NCI-H82 treated with DMSO at 0.1 percent for 48 hours (cell line): ENCODE data around the gene GPC6.
A peak's percentile ranks its signal among the peaks of the same experiment; 100 is the strongest.

Experiments
- DNase-seq: peaks from one replicate; lab custom pipeline; 2025; ENCODE audit not compliant: unreplicated experiment; lab: John Stamatoyannopoulos, UW

The GPC6 gene

GRCh38 chr13:94014461-94014860 is 787.9 kb downstream of the GPC6 start:
- DNase-seq, result no peak

GRCh38 chr13:94020426-94020825 is 793.8 kb downstream of the GPC6 start:
- DNase-seq, result no peak

GRCh38 chr13:94020833-94021232 is 794.2 kb downstream of the GPC6 start:
- DNase-seq, result no peak

- DNase-seq, result no peak
Observed at GRCh38 chr13:94028234-94028633, 801.6 kb downstream of the GPC6 start.

- no peak for DNase-seq
Observed at GRCh38 chr13:94028650-94029049, 802.0 kb downstream of the GPC6 start.

- DNase-seq, result no peak
Observed at GRCh38 chr13:94030415-94031119, 804.0 kb downstream of the GPC6 start.

- no peak for DNase-seq
Observed at GRCh38 chr13:94031609-94032008, 805.0 kb downstream of the GPC6 start.

GRCh38 chr13:94033098-94033497 is 806.5 kb downstream of the GPC6 start:
- no peak for DNase-seq

GRCh38 chr13:94033830-94034642 is 807.4 kb downstream of the GPC6 start:
- DNase-seq, result no peak

GRCh38 chr13:94050039-94050438 is 823.4 kb downstream of the GPC6 start:
- no peak for DNase-seq

- DNase-seq, result peak; percentile 100
Observed at GRCh38 chr13:94050686-94051085, 824.1 kb downstream of the GPC6 start.

GRCh38 chr13:94053986-94054593 is 827.5 kb downstream of the GPC6 start:
- DNase-seq, result peak; percentile 88

- DNase-seq, result peak; percentile 88
Observed at GRCh38 chr13:94056362-94056990, 829.9 kb downstream of the GPC6 start.

- DNase-seq, result no peak
Observed at GRCh38 chr13:94057618-94058186, 831.1 kb downstream of the GPC6 start.

- DNase-seq, result peak; percentile 69
Observed at GRCh38 chr13:94058821-94059360, 832.3 kb downstream of the GPC6 start.

- peak; percentile 79 for DNase-seq
Observed at GRCh38 chr13:94061301-94061700, 834.7 kb downstream of the GPC6 start.

GRCh38 chr13:94063096-94063495 is 836.5 kb downstream of the GPC6 start:
- no peak for DNase-seq

GRCh38 chr13:94063848-94064247 is 837.2 kb downstream of the GPC6 start:
- peak; percentile 29 for DNase-seq

GRCh38 chr13:94065741-94066140 is 839.1 kb downstream of the GPC6 start:
- DNase-seq, result peak; percentile 51

GRCh38 chr13:94073007-94073744 is 846.6 kb downstream of the GPC6 start:
- DNase-seq, result no peak
